ENCODE measurements around the gene NGB.

NGB gene

DNA sequence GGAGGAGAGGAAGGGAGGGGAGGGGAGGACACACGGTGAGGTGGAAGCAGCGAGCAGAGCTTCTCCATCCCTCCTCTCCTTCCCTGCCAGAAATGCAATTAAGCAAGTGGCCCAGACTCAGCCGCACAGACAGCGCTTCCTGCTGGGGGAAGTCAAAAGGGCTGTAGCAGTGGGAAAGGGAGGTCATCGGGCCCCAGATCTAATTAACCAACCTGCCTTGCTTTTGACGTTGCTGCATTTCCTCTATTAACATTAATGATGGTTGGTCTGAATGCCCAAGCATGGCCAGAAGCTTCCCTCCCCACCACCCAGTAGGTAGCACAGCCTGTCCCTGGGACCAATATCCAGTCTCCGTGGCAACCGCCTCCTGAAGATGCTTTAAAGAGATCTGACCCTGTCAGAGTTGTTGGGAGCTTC lies 4.6 kb upstream of the NGB start:
- H3K4me1 ChIP-seq (ENCODE audit: insufficient read depth, low read length, severe bottlenecking): no peaks in the 10 kb centered on the region
- no peak overlapping the region for H3K4me3 ChIP-seq (ENCODE audit: low read depth, low read length, poor library complexity, severe bottlenecking)
- no peaks in the 10 kb centered on the region for H3K36me3 ChIP-seq (ENCODE audit: insufficient read depth, low read length)
- no peaks in the 10 kb centered on the region for H3K79me2 ChIP-seq (ENCODE audit: insufficient read depth, low read length)
- no peaks in the 10 kb centered on the region for H4K20me1 ChIP-seq (ENCODE audit: insufficient read depth, low read length)
- H2AFZ ChIP-seq (ENCODE audit: low read length): no peak overlapping the region
- H3K9ac ChIP-seq (ENCODE audit: low read length): no peak overlapping the region
- TF ChIP-seq, protein P1, sequence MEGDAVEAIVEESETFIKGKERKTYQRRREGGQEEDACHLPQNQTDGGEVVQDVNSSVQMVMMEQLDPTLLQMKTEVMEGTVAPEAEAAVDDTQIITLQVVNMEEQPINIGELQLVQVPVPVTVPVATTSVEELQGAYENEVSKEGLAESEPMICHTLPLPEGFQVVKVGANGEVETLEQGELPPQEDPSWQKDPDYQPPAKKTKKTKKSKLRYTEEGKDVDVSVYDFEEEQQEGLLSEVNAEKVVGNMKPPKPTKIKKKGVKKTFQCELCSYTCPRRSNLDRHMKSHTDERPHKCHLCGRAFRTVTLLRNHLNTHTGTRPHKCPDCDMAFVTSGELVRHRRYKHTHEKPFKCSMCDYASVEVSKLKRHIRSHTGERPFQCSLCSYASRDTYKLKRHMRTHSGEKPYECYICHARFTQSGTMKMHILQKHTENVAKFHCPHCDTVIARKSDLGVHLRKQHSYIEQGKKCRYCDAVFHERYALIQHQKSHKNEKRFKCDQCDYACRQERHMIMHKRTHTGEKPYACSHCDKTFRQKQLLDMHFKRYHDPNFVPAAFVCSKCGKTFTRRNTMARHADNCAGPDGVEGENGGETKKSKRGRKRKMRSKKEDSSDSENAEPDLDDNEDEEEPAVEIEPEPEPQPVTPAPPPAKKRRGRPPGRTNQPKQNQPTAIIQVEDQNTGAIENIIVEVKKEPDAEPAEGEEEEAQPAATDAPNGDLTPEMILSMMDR (IDR thresholded peaks at IDR 0.05; ENCODE audit: low read length): no peak
- TF ChIP-seq EZH2 (IDR thresholded peaks at IDR 0.05; ENCODE audit: borderline replicate concordance, low read length): no peak
- no peaks in the 10 kb centered on the region for H3F3A ChIP-seq (ENCODE audit: insufficient read depth, low read length)
- no peaks in the 10 kb centered on the region for H3K9me3 ChIP-seq (ENCODE audit: low read length)
- no peak overlapping the region for H3K4me2 ChIP-seq (ENCODE audit: low read length)
- H3K27me3 ChIP-seq (ENCODE audit: insufficient read depth, low read length): peaks cover 4% of the 10 kb centered on the region; the same call in 1 of the 2 replicates
- H3K27ac ChIP-seq (ENCODE audit: low read depth, low read length, poor library complexity, severe bottlenecking): no peak overlapping the region
- no peaks in the 10 kb centered on the region for H3K9me2 ChIP-seq (ENCODE audit: low read depth, low read length)

DNA sequence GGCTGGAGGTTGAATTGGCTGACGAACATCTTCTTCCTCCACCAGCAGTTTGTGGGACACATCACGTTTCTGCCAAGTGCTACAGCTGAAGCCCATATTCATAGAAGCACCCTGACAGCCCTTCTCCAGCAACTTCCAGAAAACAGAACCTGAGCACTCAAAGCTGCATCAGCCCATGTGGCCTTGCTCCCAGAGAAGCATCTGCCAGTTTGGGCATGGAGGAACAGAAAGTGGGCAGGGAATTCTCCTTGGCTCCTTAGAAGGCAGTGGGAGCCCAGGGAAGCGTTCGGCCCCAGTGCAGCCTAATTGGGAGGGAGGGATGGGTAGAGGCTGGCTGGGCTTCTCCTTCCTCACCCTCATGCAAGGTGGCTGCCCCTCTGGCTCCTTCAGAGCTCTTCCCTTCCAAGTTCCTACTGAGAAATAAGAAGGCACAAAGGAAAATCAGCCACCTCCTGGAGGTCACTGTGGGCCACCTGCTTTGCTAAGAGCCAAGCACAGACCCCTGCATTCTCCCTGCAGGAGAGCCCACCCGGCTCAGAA lies 4.1 kb upstream of the NGB start:
- Histone ChIP-seq H3K36me3 (ENCODE audit: insufficient read depth, low read length) (no peaks in the 10 kb centered on the region), H3K4me1 (ENCODE audit: insufficient read depth, low read length, severe bottlenecking) (no peaks in the 10 kb centered on the region), H3K4me2 (ENCODE audit: low read length) (no peak overlapping the region), H3K4me3 (ENCODE audit: low read depth, low read length, poor library complexity, severe bottlenecking) (no peak overlapping the region), H3K9me2 (ENCODE audit: low read depth, low read length) (no peaks in the 10 kb centered on the region), H3K9me3 (ENCODE audit: low read length) (no peaks in the 10 kb centered on the region), H3K9ac (ENCODE audit: low read length) (no peak overlapping the region), H3K27me3 (ENCODE audit: insufficient read depth, low read length) (peaks cover 4% of the 10 kb centered on the region; the same call in 1 of the 2 replicates), H2AFZ (ENCODE audit: low read length) (no peak overlapping the region), H3F3A (ENCODE audit: insufficient read depth, low read length) (no peaks in the 10 kb centered on the region), H3K27ac (ENCODE audit: low read depth, low read length, poor library complexity, severe bottlenecking) (no peak overlapping the region), H4K20me1 (ENCODE audit: insufficient read depth, low read length) (no peaks in the 10 kb centered on the region), H3K79me2 (ENCODE audit: insufficient read depth, low read length) (no peaks in the 10 kb centered on the region)
- no peak for TF ChIP-seq EZH2 (IDR thresholded peaks at IDR 0.05; ENCODE audit: borderline replicate concordance, low read length)
- TF ChIP-seq, protein P1 (IDR thresholded peaks at IDR 0.05; ENCODE audit: low read length): no peak

DNA sequence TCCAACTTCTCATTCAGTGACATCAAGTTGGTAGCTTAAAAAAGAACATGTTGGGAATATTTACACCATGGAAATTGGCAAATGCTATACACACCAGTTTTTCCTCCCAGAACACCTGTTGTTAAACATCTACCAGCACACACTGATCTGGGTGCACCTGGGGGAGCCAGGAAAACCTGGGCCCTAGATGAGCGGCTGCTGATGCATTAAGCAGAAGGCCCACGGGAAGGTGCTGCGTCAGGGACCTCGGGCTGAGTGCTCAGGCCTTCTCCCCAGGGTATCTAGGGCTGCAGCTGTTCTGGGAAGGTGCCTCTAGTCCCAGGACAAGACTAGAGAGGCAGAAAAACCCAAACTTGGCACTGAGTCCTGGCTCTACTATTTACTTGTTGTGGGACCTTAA lies 2.8 kb upstream of the NGB start:
- no peaks in the 10 kb centered on the region for H3K9me2 ChIP-seq (ENCODE audit: low read depth, low read length)
- TF ChIP-seq, protein P1 (IDR thresholded peaks at IDR 0.05; ENCODE audit: low read length): no peak
- TF ChIP-seq EZH2 (IDR thresholded peaks at IDR 0.05; ENCODE audit: borderline replicate concordance, low read length): no peak
- peaks cover 4% of the 10 kb centered on the region; the same call in 1 of the 2 replicates for H3K27me3 ChIP-seq (ENCODE audit: insufficient read depth, low read length)
- H3K4me2 ChIP-seq (ENCODE audit: low read length): no peak overlapping the region
- H4K20me1 ChIP-seq (ENCODE audit: insufficient read depth, low read length): no peaks in the 10 kb centered on the region
- H3K4me3 ChIP-seq (ENCODE audit: low read depth, low read length, poor library complexity, severe bottlenecking): no peak overlapping the region
- no peaks in the 10 kb centered on the region for H3F3A ChIP-seq (ENCODE audit: insufficient read depth, low read length)
- H3K9me3 ChIP-seq (ENCODE audit: low read length): no peaks in the 10 kb centered on the region
- H3K4me1 ChIP-seq (ENCODE audit: insufficient read depth, low read length, severe bottlenecking): no peaks in the 10 kb centered on the region
- H3K9ac ChIP-seq (ENCODE audit: low read length): no peak overlapping the region
- no peaks in the 10 kb centered on the region for H3K79me2 ChIP-seq (ENCODE audit: insufficient read depth, low read length)
- no peak overlapping the region for H2AFZ ChIP-seq (ENCODE audit: low read length)
- no peaks in the 10 kb centered on the region for H3K36me3 ChIP-seq (ENCODE audit: insufficient read depth, low read length)
- H3K27ac ChIP-seq (ENCODE audit: low read depth, low read length, poor library complexity, severe bottlenecking): no peak overlapping the region
